SK-N-MC (cell line): ENCODE measurements around the gene R3HDM2.

Source experiments
- EZH2 ChIP-seq: fragments of 200-600 bp; sonication (generic); IDR thresholded peaks from one replicate; pipeline ENCODE4 v1.6.1; 2017; ENCODE audit warnings: antibody characterized with exemption
- FOXP2 ChIP-seq: optimal IDR thresholded peaks from 2 replicates; pipeline ENCODE3; 2011; ENCODE audit warnings: mild to moderate bottlenecking, moderate library complexity; ENCODE audit not compliant: insufficient read depth; ENCODE audit errors: extremely low read length, control extremely low read depth
- POLR2AphosphoS5 ChIP-seq: IDR thresholded peaks from 2 replicates; pipeline ENCODE4 v1.6.1; 2012; ENCODE audit warnings: mild to moderate bottlenecking, low read depth, low read length, borderline replicate concordance

DNA sequence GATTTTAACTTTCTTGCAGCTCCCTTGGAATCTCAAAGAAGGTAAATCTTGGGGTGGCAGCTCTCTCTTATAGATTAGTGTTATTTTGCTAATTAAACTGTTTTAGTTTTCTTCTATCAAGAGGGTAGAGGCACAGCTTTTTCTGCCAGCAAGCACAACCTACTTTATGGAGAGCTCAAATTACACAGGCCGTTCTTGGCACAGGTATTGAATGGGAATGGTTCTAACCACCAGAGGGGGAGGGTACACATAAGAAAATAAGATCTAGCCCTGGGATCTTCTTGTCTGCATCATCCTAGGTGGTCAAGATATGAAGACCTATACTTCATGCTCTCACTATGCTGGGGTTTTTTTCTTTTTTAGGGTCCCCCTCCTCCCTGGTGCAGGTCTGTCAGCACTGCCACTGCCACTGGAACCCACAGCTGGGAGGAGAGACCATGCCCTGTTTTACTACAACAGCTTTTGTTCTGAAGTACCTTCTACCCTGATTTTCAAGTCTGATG lies 131.3 kb downstream of the R3HDM2 start:
- TF ChIP-seq POLR2AphosphoS5, result no peak
- TF ChIP-seq EZH2, result no peak
- no peak for TF ChIP-seq FOXP2
